Activated naive CD8-positive, alpha-beta T cell treated with anti-CD3 and anti-CD28 coated beads, Interleukin-2, amount 50 U/mL, for 24 hours (primary cell): Measurements from ENCODE around the gene ZKSCAN4.
A peak's percentile ranks its signal among the peaks of the same experiment; 100 is the strongest.

Experiments used
- ATAC-seq: fragments of 150-1000 bp; cut with Tn5 transposase; one replicate; pipeline ENCODE4 v1.10.0; 2021
- DNase-seq: peaks from one replicate; pipeline ENCODE4 v3.0.0; 2021
- H3K27ac Mint-ChIP-seq: one replicate; pipeline ENCODE4 v1.8.0; 2021; ENCODE audit warnings: mild to moderate bottlenecking, mixed read lengths
- H3K27me3 Mint-ChIP-seq: one replicate; pipeline ENCODE4 v1.8.0; 2021; ENCODE audit warnings: mixed read lengths
- H3K36me3 Mint-ChIP-seq: one replicate; pipeline ENCODE4 v1.8.0; 2021; ENCODE audit warnings: low read depth, mixed read lengths
- H3K4me1 Mint-ChIP-seq: one replicate; pipeline ENCODE4 v1.8.0; 2021; ENCODE audit warnings: mixed read lengths
- H3K4me3 Mint-ChIP-seq: one replicate; pipeline ENCODE4 v1.8.0; 2021; ENCODE audit warnings: mild to moderate bottlenecking, moderate library complexity, mixed read lengths
- H3K9me3 Mint-ChIP-seq: one replicate; pipeline ENCODE4 v1.8.0; 2021; ENCODE audit warnings: mixed read lengths

The ZKSCAN4 gene

DNA sequence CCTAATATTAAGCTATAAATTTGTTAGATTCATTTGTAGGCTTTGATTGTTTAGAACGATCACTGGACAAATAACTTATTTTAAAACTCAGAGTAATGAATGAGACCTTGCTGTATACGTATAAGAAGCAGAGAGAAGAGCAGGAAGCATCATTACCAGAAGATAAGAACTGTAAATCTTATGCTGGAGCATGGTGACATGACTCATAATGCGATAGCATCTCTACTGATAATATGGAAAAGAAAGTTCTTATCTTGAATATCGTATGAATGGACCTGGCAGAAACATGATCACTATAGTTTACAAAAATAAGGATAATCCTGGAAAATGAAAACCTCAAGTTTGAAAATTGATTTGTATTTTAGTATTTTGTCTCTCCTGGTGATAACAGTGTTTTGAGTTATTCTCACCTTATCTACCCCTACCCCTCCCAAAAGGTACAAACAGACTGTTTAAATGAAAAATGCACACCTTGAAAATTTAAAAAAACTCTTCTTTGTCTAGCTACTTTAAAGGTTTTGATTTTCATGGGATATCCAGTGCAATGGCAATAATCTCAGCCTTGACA lies 12.8 kb upstream of the ZKSCAN4 start:
- H3K4me1 Mint-ChIP-seq, result peaks cover 14% of the 10 kb centered on the region
- H3K27ac Mint-ChIP-seq, result no peak overlapping the region
- no peak for DNase-seq
- H3K4me3 Mint-ChIP-seq, result no peak overlapping the region
- peaks cover under 1% of the 10 kb centered on the region for H3K9me3 Mint-ChIP-seq
- no peaks in the 10 kb centered on the region for H3K27me3 Mint-ChIP-seq
- no peak for ATAC-seq
- no peaks in the 10 kb centered on the region for H3K36me3 Mint-ChIP-seq

DNA sequence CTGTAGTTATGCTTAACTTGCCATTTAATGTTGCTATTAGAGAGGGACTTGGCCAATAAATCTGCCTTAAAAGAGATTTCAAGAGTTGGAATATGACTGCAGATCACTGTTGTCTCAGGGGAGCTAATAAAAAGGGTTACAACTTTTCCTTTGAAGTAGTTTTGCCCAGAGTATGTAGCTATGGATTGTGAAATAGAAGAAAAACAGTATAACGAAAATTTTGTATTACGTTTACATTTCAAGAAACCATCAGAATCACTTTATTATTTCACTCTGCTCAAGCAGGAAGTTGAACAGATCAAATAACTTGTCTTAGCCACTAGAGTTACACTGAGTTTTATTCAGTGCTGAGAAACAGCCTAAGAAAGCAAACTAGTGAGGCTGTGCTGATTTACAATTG lies 11.9 kb upstream of the ZKSCAN4 start:
- Mint-ChIP-seq H3K9me3 (peaks cover 6% of the 10 kb centered on the region), H3K27me3 (peaks cover 4% of the 10 kb centered on the region), H3K36me3 (peaks cover 4% of the 10 kb centered on the region), H3K4me1 (peaks cover 8% of the 10 kb centered on the region), H3K27ac (no peak overlapping the region), H3K4me3 (no peak overlapping the region)
- DNase-seq, result no peak
- no peak for ATAC-seq

DNA sequence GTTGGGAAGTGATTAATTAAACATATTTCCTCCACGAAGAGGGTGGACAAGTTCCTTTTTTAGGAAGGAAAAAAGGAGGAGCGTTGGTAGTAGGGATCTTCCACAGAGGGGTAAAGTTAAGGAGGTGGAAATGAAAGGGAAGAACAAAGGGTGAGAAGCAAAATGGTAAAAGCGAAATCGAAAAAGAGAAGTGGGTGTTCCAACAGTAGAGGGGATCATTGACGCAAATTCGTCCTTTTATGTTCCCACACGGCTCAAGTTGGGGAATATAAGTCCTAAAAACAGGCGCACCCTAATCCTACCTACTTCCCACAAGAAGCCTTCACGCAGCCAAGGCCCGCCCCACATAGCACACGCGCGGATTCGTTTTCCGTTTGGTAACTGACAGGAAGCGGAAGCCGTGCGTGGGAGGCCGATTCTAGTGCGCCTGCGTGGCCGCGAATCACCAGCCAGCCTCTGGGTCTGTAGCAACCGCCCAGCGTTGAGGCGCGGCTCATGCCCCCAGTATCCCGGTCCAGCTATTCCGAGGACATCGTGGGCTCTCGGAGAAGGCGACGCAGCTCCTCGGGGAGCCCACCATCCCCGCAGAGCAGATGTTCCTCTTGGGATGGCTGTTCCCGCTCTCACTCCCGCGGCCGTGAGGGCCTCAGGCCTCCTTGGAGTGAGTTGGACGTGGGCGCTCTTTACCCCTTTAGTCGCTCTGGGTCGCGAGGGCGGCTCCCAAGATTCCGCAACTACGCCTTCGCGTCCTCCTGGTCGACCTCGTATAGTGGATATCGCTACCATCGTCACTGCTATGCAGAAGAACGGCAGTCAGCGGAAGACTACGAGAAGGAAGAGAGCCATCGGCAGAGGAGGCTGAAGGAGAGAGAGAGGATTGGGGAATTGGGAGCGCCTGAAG lies 7.1 kb upstream of the ZKSCAN4 start, which contains the start of gene NKAPL:
Gene NKAPL, plus strand, starts transcription at position 421 of the 901 bp plus-strand sequence. Its CDS starts 75 bp downstream, at position 496.
- Mint-ChIP-seq H3K27me3 (peaks cover 4% of the 10 kb centered on the region), H3K4me1 (peaks cover 10% of the 10 kb centered on the region), H3K9me3 (peaks cover 10% of the 10 kb centered on the region), H3K27ac (peak within 1 kb of the TSS; percentile 55), H3K4me3 (peak within 1 kb of the TSS; percentile 30), H3K36me3 (peaks cover 14% of the 10 kb centered on the region)
- DNase-seq (peak; percentile 68), ATAC-seq (peak; percentile 59)

DNA sequence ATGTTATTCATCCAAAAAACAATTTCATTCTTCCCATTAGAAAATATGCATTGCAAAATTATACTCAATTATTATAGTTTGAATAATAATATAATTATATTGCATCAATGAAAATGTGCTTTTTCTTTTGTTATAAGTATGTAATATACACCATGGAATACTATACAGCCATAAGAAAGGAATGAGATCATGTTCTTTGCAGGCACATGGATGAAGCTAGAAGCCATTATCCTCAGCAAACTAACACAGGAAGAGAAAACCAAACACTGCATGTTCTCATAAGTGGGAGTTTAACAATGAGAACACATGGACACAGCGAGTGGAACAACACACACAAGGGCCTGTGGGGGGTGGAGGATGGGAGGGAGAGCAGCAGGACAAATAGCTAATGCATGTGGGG lies 5.0 kb upstream of the ZKSCAN4 start:
- H3K4me3 Mint-ChIP-seq, result no peak overlapping the region
- DNase-seq, result no peak
- peaks cover 14% of the 10 kb centered on the region for H3K36me3 Mint-ChIP-seq
- H3K27ac Mint-ChIP-seq, result no peak overlapping the region
- ATAC-seq, result no peak
- H3K4me1 Mint-ChIP-seq, result peaks cover 20% of the 10 kb centered on the region
- peaks cover 10% of the 10 kb centered on the region for H3K9me3 Mint-ChIP-seq
- peaks cover 4% of the 10 kb centered on the region for H3K27me3 Mint-ChIP-seq

DNA sequence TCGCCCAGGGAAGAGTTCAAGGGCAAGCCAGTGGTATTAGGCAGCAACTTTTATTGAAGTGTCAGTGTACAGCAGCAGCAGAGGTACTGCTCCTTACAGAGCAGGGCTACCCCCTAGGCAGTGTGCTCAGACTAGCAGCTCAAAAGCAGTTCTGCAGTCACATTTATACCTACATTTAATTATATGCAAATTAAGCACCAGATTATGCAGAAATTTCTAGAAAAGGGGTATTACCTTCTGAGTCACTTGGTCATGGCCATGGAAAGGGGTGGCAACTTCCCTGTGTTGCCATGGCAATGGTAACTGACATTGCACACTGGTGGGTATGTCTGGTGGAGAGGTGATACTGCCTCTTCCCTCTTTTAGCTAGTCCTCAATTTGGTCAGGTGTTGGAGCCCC lies 2.1 kb upstream of the ZKSCAN4 start:
- no peak overlapping the region for H3K4me3 Mint-ChIP-seq
- DNase-seq (no peak), ATAC-seq (peak; percentile 43)
- H3K27ac Mint-ChIP-seq, result no peak overlapping the region
- H3K36me3 Mint-ChIP-seq, result peaks cover 10% of the 10 kb centered on the region
- H3K4me1 Mint-ChIP-seq, result peaks cover 34% of the 10 kb centered on the region
- H3K9me3 Mint-ChIP-seq, result peaks cover 5% of the 10 kb centered on the region
- no peaks in the 10 kb centered on the region for H3K27me3 Mint-ChIP-seq

DNA sequence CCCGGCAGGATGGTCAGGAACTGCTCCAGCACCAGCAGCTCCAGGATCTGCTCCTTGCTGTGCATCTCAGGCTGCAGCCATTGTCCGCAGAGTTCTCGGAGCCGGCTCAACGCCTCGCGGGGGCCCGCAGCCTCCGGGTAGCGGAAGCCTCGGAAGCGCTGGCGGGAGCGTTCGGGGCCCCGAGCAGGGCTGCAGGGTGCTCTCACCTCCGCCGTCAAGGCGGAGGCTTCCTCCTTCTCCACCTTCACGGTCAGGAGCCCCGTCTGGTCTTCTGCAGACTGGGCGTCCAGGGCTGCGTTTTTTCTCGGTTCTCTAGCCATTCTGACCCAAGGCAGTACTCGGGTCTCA lies 434 bp downstream of the ZKSCAN4 start:
- ATAC-seq (peak; percentile 35), DNase-seq (peak; percentile 42)
- H3K9me3 Mint-ChIP-seq, result no peaks in the 10 kb centered on the region
- peaks cover 3% of the 10 kb centered on the region for H3K36me3 Mint-ChIP-seq
- peak overlapping the region; percentile 90 for H3K4me3 Mint-ChIP-seq
- H3K27me3 Mint-ChIP-seq, result no peaks in the 10 kb centered on the region
- H3K27ac Mint-ChIP-seq, result peak overlapping the region; percentile 89
- peaks cover 28% of the 10 kb centered on the region for H3K4me1 Mint-ChIP-seq

DNA sequence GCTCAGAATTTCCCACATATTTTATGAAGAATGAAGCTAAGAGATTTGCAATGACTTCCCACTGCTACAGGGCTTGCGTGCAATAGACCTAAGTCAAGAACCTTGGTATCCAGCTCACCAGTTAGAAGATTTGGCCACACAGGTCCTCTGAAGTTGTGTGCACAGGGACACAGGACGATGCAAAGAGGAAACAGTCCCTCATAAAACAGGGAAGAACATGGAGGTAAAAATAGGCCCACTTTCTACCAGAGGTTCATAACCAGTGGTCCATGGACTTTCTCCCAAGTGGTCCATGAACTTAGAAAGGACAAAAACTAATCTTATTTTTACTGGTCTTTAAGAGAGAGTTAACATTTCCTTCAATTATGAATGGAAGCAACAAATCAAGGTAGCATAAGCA lies 1.3 kb downstream of the ZKSCAN4 start:
- Mint-ChIP-seq H3K9me3 (no peaks in the 10 kb centered on the region), H3K36me3 (peaks cover 10% of the 10 kb centered on the region), H3K27me3 (no peaks in the 10 kb centered on the region), H3K4me3 (peak overlapping the region; percentile 90), H3K4me1 (peaks cover 28% of the 10 kb centered on the region), H3K27ac (peak overlapping the region; percentile 25)
- ATAC-seq (no peak), DNase-seq (no peak)

DNA sequence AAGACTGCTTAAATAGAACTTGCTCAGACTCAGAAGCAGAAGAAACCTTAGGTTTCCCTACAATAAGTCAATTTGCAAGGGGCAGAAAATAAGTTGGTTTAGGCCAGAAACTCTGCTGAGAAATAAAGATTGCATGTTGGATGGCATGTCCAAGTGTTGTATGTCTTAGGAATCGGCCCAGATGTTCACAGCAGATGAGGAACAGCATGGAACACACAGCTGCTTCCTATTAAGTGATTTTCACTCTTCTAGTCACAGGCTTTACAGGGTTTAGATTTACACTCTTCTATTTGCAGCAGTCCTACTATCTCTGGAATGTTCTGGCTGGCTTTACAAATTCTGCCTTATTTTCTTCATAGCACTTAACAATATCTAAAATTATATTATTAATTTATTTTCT lies 3.2 kb downstream of the ZKSCAN4 start:
- Mint-ChIP-seq H3K4me3 (no peak overlapping the region), H3K27ac (no peak overlapping the region), H3K36me3 (peaks cover 27% of the 10 kb centered on the region), H3K9me3 (no peaks in the 10 kb centered on the region), H3K27me3 (no peaks in the 10 kb centered on the region), H3K4me1 (peaks cover 25% of the 10 kb centered on the region)
- DNase-seq, result no peak
- no peak for ATAC-seq

DNA sequence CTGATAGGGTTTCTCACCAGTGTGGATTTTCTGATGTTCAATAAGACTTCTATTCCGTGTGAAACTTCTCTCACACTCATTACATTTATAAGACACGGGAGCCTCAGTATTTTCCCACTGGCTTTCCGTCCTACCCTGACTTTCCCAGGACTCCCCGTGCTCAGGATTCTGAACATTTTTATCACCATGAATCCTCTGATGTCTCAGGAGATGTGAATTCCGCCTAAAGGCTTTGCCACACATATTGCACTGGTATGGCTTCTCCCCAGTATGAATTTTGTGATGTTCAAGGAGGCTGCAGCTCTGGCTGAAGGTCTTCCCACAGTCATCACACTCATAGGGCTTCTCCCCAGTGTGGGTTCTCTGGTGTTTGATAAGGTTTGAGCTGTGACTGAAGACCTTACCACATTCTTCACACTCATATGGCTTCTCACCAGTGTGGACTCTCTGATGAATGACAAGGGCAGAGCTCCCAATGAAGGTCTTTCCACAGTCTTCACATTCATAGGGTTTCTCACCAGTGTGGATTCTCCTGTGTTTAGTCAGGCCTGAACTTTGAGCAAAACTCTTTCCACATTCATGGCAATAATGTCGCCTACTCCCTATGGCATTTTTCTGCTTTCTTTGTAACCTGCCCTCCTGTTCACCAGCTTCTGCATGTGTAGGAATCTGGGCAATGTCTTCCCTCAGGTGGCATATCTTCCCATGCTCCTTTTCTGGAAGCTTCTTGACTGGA lies 6.7 kb downstream of the ZKSCAN4 start:
- Mint-ChIP-seq H3K4me1 (peaks cover 8% of the 10 kb centered on the region), H3K36me3 (peaks cover 27% of the 10 kb centered on the region), H3K4me3 (no peak overlapping the region), H3K27ac (no peak overlapping the region), H3K27me3 (no peaks in the 10 kb centered on the region), H3K9me3 (no peaks in the 10 kb centered on the region)
- ATAC-seq (no peak), DNase-seq (no peak)

DNA sequence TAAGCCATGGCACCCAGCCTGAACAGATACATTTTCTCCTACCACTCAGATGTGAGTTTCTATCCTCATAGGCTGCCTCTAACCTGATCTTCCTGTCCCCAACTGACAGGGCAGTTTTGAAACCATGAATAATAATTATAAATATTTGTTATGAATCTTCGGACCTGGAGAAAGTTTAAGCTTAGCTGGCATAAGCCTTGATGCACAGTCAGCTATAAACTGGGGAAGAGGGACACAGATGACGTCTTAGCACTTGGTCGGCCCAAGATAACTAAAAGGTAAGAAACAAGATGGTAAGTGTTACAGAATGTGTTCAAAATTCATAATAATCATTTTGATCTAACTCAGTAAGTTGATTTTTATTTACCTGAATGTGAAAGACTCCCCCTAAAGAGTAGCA lies 8.1 kb downstream of the ZKSCAN4 start:
- Mint-ChIP-seq H3K27ac (no peak overlapping the region), H3K9me3 (no peaks in the 10 kb centered on the region), H3K27me3 (no peaks in the 10 kb centered on the region), H3K36me3 (peaks cover 27% of the 10 kb centered on the region), H3K4me1 (no peaks in the 10 kb centered on the region), H3K4me3 (no peak overlapping the region)
- DNase-seq (no peak), ATAC-seq (no peak)

DNA sequence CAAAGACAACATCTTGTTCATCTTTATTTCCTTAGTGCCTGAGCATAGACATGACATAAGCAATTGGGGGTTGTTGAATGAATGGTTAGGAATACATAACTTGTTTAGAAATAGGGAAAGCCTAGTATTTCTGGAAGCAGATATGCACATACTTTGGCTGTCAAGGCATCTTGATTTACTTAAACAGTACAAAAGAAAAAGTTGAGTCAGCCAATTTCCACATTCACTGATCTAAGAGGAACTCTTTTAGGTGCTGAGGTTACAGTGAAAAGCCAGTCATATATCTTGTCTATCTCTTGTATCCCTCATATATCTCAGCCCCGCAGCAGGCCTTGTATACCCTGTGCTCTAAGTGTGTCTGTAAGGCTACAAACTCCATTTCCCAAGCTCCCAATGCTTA lies 11.6 kb downstream of the ZKSCAN4 start:
- H3K4me1 Mint-ChIP-seq, result no peaks in the 10 kb centered on the region
- no peak overlapping the region for H3K27ac Mint-ChIP-seq
- no peaks in the 10 kb centered on the region for H3K27me3 Mint-ChIP-seq
- DNase-seq (no peak), ATAC-seq (no peak)
- H3K36me3 Mint-ChIP-seq, result peaks cover 14% of the 10 kb centered on the region
- no peak overlapping the region for H3K4me3 Mint-ChIP-seq
- H3K9me3 Mint-ChIP-seq, result no peaks in the 10 kb centered on the region

DNA sequence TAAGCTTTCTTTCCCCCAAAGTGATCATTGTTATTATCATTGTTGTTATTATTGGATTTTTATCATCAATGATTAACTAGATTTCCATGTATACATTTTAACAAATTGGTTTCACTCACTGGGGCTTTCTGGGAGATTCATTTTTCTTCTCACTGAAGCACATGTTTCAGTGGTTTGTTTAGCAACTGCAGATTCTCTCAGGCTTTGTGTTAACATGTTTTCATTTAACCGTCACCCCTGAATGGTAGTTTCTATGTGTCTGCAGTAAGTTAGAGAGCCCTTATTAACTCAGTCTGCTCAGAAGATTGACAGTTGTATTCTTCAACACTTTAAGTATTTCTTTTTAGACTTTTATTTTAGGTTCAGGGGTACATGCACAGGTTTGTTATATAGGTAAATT lies 12.4 kb downstream of the ZKSCAN4 start:
- ATAC-seq, result no peak
- no peak for DNase-seq
- Mint-ChIP-seq H3K4me3 (no peak overlapping the region), H3K4me1 (no peaks in the 10 kb centered on the region), H3K36me3 (peaks cover 8% of the 10 kb centered on the region), H3K27me3 (no peaks in the 10 kb centered on the region), H3K9me3 (no peaks in the 10 kb centered on the region), H3K27ac (no peak overlapping the region)

DNA sequence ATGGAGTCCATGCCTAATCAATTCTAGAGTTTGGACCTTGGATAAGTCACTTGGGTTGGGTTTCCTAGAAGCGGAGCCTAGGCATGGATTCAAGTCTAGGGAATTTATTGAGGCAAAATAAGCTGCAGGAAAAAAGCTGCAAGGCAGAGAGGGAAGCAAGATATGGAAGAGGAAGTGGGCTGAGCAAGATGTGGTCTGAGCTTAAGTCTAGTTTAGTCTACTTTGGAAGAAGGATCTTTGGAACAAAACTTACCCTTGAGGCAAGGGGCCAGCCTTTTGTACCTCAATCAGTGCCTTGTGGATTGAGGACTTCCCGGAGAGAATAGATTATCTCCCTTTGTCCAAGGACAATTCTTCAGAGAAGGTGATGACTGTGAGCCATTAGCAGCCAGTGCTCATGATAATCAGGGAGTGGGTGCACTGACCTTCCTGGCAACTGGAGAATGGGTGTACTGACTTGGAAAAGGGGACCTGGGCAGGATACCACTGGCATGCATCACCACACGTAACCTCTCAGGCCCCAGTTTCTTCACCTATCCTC lies 16.1 kb downstream of the ZKSCAN4 start:
- Mint-ChIP-seq H3K27ac (no peak overlapping the region), H3K4me1 (no peaks in the 10 kb centered on the region), H3K36me3 (peaks cover 11% of the 10 kb centered on the region), H3K4me3 (no peak overlapping the region), H3K9me3 (no peaks in the 10 kb centered on the region), H3K27me3 (peaks cover 4% of the 10 kb centered on the region)
- ATAC-seq, result no peak
- no peak for DNase-seq

DNA sequence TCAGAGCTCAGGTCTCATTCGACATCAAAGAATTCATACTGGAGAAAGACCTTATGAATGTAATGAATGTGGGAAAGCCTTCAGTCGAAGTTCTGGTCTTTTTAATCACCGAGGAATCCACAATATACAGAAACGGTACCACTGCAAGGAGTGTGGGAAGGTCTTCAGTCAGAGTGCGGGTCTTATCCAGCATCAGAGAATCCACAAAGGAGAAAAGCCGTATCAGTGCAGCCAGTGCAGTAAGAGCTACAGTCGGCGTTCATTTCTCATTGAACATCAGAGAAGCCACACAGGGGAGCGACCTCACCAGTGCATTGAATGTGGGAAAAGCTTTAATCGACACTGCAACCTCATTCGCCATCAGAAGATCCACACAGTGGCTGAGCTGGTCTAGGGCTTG lies 19.3 kb downstream of the ZKSCAN4 start:
- no peak overlapping the region for H3K4me3 Mint-ChIP-seq
- H3K36me3 Mint-ChIP-seq, result peaks cover 19% of the 10 kb centered on the region

More for the DNA sequence above, 19.3 kb downstream of the ZKSCAN4 start:
- H3K9me3 Mint-ChIP-seq, result no peaks in the 10 kb centered on the region
- no peaks in the 10 kb centered on the region for H3K4me1 Mint-ChIP-seq
- DNase-seq (no peak), ATAC-seq (no peak)
- H3K27me3 Mint-ChIP-seq, result peaks cover 4% of the 10 kb centered on the region
- H3K27ac Mint-ChIP-seq, result no peak overlapping the region
